Smooth muscle cell (in vitro differentiated cells): ENCODE measurements around the gene BUD31. TPM values are rescaled to one million over a fixed set of nuclear protein-coding genes. Genes with fewer than 3 reads are reported as not detected.
A peak's percentile ranks its signal among the peaks of the same experiment; 100 is the strongest.

Source experiments
- DNase-seq: peaks from one replicate; lab custom pipeline; 2025; ENCODE audit not compliant: unreplicated experiment; lab: John Stamatoyannopoulos, UW
- H2AFZ ChIP-seq: fragments of 200-600 bp; sonication (generic); 2 replicates; pipeline ENCODE4 v1.6.0; 2016; ENCODE audit warnings: antibody characterized with exemption, low read depth, mild to moderate bottlenecking
- H3F3A ChIP-seq: fragments of 200-600 bp; sonication (generic); 2 replicates; pipeline ENCODE4 v1.6.0; 2017; ENCODE audit warnings: antibody characterized with exemption, low read depth
- H3K27ac ChIP-seq: fragments of 200-600 bp; sonication (generic); 2 replicates; pipeline ENCODE4 v1.5.1; 2016; ENCODE audit warnings: low read depth, mild to moderate bottlenecking
- H3K27me3 ChIP-seq: fragments of 200-600 bp; sonication (generic); 2 replicates; pipeline ENCODE4 v1.6.1; 2016; ENCODE audit warnings: low read depth, mild to moderate bottlenecking
- H3K36me3 ChIP-seq: fragments of 200-600 bp; sonication (generic); 2 replicates; pipeline ENCODE4 v1.5.1; 2016; ENCODE audit warnings: low read depth
- H3K4me1 ChIP-seq: fragments of 200-600 bp; sonication (generic); 2 replicates; pipeline ENCODE4 v1.5.1; 2016; ENCODE audit warnings: low read depth
- H3K4me2 ChIP-seq: fragments of 200-600 bp; sonication (generic); 2 replicates; pipeline ENCODE4 v1.6.0; 2016; ENCODE audit warnings: mild to moderate bottlenecking
- H3K4me3 ChIP-seq: fragments of 200-600 bp; sonication (generic); 2 replicates; pipeline ENCODE4 v1.5.1; 2016; ENCODE audit warnings: mild to moderate bottlenecking
- H3K79me2 ChIP-seq: fragments of 200-600 bp; sonication (generic); 2 replicates; pipeline ENCODE4 v1.6.0; 2016; ENCODE audit warnings: low read depth, mild to moderate bottlenecking
- H3K9ac ChIP-seq: fragments of 200-600 bp; sonication (generic); 2 replicates; pipeline ENCODE4 v1.6.0; 2016; ENCODE audit warnings: low read depth
- H3K9me3 ChIP-seq: fragments of 200-600 bp; sonication (generic); replicated peaks from 2 replicates; pipeline ENCODE4 v1.5.1; 2016; ENCODE audit warnings: low read depth
- H4K20me1 ChIP-seq: fragments of 200-600 bp; sonication (generic); 2 replicates; pipeline ENCODE4 v1.6.0; 2016; ENCODE audit warnings: low read depth
- CTCF ChIP-seq: fragments of 200-600 bp; sonication (generic); IDR thresholded peaks from 2 replicates; pipeline ENCODE4 v1.5.1; 2017; ENCODE audit warnings: borderline replicate concordance, mild to moderate bottlenecking, antibody characterized with exemption; ENCODE audit not compliant: insufficient read depth, poor library complexity, severe bottlenecking
- WGBS: methylation state at CpG from one replicate; pipeline ENCODE4 v1.1.7; 2016; ENCODE audit warnings: low lambda C conversion rate; 5-methylcytosine and 5-hydroxymethylcytosine counted together
- polyA plus RNA-seq: library from polyadenylated mRNA; unstranded; fragments of >200 nt; fragmentation: Nextera tagmentation; extraction: Ambion mirVana; gene quantifications from 2 replicates; pipeline ENCODE4 v1.2.1, GENCODE V29; 2016
- total RNA-seq: library from RNA; depleted of rRNA; stranded (reverse); fragments of >200 nt; gene quantifications from 2 replicates; pipeline ENCODE4 v1.2.3, GENCODE V29; 2014

The BUD31 gene
- total and polyA plus RNA-seq, 2 experiments from 2014 or later = 97.2 to 249 TPM

DNA sequence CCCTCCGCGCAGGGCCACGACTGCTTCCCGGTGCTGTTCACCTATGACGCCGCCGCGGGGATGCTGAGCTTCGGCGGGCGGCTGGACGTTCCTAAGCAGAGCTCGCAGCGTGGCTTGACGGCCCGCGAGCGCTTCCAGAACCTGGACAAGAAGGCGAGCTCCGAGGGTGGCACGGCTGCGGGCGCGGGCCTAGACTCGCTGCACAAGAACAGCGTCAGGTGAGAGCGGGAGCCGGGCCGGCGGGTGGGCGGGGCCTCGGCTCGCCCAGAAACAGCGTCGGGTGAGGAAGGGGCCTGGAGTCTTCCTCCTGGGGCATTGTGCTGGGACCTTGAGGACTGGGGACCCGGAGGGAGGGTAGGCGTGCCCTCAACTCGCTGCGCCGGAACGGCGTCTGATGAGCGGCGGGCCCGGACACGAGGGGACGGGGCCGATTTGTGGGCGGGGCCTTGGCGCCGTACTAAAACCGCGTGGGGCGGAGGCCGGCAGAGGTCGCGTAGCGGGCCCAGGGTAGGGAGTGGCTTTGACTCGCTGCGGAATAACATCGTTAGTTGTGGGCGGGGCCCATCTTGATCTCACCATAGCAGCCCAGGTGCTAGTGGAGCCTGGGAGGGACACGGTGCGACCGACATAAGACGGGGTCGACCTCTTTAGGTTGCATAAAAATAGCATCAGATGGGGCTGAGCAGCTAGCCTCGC is 16.0 kb upstream of the BUD31 start:
- H3K27me3 ChIP-seq = no peaks in the 10 kb centered on the region
- H4K20me1 ChIP-seq = peaks cover 54% of the 10 kb centered on the region
- no peak overlapping the region for H3K9ac ChIP-seq
- TF ChIP-seq CTCF = no peak
- H3K4me3 ChIP-seq = peak overlapping the region; percentile 57
- H3F3A ChIP-seq = peaks cover 11% of the 10 kb centered on the region
- no peaks in the 10 kb centered on the region for H3K79me2 ChIP-seq
- H3K9me3 ChIP-seq = no peaks in the 10 kb centered on the region
- H3K4me2 ChIP-seq = peak overlapping the region; percentile 85
- H3K27ac ChIP-seq = no peak overlapping the region
- no peaks in the 10 kb centered on the region for H3K4me1 ChIP-seq
- no peak overlapping the region for H2AFZ ChIP-seq
- DNase-seq = peak; percentile 39
- 2% methylated on average over 57 of the region's 68 CpGs for WGBS
- H3K36me3 ChIP-seq = no peaks in the 10 kb centered on the region

GRCh38 chr7:99393355-99394187 is 15.2 kb upstream of the BUD31 start:
- H3K4me2 ChIP-seq = peak overlapping the region; percentile 85
- H3K36me3 ChIP-seq = no peaks in the 10 kb centered on the region
- WGBS = 53% methylated on average over 30 of the region's 30 CpGs
- no peaks in the 10 kb centered on the region for H3K79me2 ChIP-seq
- no peak for TF ChIP-seq CTCF
- no peak overlapping the region for H2AFZ ChIP-seq
- peaks cover 57% of the 10 kb centered on the region for H4K20me1 ChIP-seq
- no peaks in the 10 kb centered on the region for H3K9me3 ChIP-seq
- no peaks in the 10 kb centered on the region for H3K27me3 ChIP-seq
- H3K4me3 ChIP-seq = peak overlapping the region; percentile 57
- DNase-seq = no peak
- H3K9ac ChIP-seq = no peak overlapping the region
- H3K4me1 ChIP-seq = no peaks in the 10 kb centered on the region
- peaks cover 13% of the 10 kb centered on the region for H3F3A ChIP-seq
- no peak overlapping the region for H3K27ac ChIP-seq

DNA sequence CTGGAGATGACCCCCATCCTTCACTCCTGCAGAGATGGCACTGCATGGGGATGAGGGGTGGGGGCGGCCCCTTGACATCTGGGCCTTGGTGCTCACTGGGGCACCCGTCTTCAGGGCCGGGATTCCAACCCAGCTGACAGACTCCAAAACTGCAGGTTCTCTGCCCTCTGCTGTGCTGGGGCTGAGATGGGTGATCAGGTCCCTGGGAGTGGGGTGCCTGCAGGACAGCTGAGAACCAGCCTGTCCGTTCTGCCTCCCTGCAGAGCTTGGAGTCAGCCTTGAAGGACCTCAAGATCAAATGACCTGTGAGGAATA is 14.6 kb upstream of the BUD31 start:
- WGBS = 95% methylated on average over 4 of the region's 4 CpGs
- H4K20me1 ChIP-seq = peaks cover 63% of the 10 kb centered on the region

More for the DNA sequence above, 14.6 kb upstream of the BUD31 start:
- Histone ChIP-seq H3K9ac (no peak overlapping the region), H3K4me3 (no peak overlapping the region), H3K4me2 (no peak overlapping the region), H3K4me1 (no peaks in the 10 kb centered on the region), H2AFZ (no peak overlapping the region), H3K36me3 (no peaks in the 10 kb centered on the region), H3K27me3 (no peaks in the 10 kb centered on the region), H3K27ac (no peak overlapping the region), H3K9me3 (no peaks in the 10 kb centered on the region), H3K79me2 (no peaks in the 10 kb centered on the region), H3F3A (peaks cover 17% of the 10 kb centered on the region)
- no peak for TF ChIP-seq CTCF
- DNase-seq = no peak
